Central memory CD8-positive, alpha-beta T cell (primary cell): ENCODE data around the gene RAB41.
A peak's percentile ranks its signal among the peaks of the same experiment; 100 is the strongest.
"Not testable (repeated sequence)": the region's sequence is repeated elsewhere in the genome, so short reads cannot be mapped to it uniquely, and the experiment has no call there.

ENCODE experiments used
- ATAC-seq: fragments of 150-1000 bp; cut with Tn5 transposase; replicated peaks from 2 replicates; pipeline ENCODE4 v1.10.0; 2022; ENCODE audit warnings: mild to moderate bottlenecking, moderate FRiP score, moderate number of reproducible peaks; ENCODE audit not compliant: poor library complexity, severe bottlenecking; ENCODE audit errors: extremely low read depth
- DNase-seq, 2 donors: peaks; one replicate each; pipeline ENCODE4 v3.0.0; 2021; ENCODE audit warnings: low spot score in 2 of 2
- H3K27ac Mint-ChIP-seq: one replicate; pipeline ENCODE4 v1.8.0; 2022; ENCODE audit warnings: low read depth, mild to moderate bottlenecking, moderate library complexity, mixed read lengths
- H3K27me3 Mint-ChIP-seq: one replicate; pipeline ENCODE4 v1.8.0; 2022; ENCODE audit warnings: mixed read lengths
- H3K36me3 Mint-ChIP-seq: one replicate; pipeline ENCODE4 v1.8.0; 2022; ENCODE audit warnings: mild to moderate bottlenecking, moderate library complexity, mixed read lengths; ENCODE audit not compliant: insufficient read depth
- H3K4me1 Mint-ChIP-seq: one replicate; pipeline ENCODE4 v1.8.0; 2022; ENCODE audit warnings: mixed read lengths
- H3K4me3 Mint-ChIP-seq: one replicate; pipeline ENCODE4 v1.8.0; 2022; ENCODE audit warnings: mild to moderate bottlenecking, moderate library complexity, mixed read lengths
- H3K9me3 Mint-ChIP-seq: one replicate; pipeline ENCODE4 v1.8.0; 2022; ENCODE audit warnings: mixed read lengths

RAB41 gene

DNA sequence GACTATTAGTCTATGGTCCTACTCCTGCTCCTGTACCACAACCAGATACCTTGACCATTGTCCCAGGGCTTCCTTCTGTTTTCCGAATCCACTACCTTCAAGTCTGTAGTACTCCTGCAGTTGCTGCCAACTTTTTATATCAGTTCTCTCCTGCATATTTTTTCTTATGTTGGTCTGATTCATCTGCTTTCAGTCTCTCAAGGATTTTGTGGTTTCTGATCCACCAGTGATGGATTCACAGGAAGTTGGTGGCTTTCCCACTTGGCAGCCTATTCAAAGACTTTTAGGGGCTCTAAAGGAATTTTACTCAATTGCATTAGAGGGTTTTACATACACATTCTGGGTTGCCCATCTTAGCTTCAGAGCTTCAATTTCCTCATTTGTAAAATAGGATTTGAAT lies 31.5 kb downstream of the RAB41 start:
- ATAC-seq (no peak), DNase-seq (no peak)
- Mint-ChIP-seq H3K9me3 (no peaks in the 10 kb centered on the region), H3K4me3 (no peak overlapping the region), H3K36me3 (no peaks in the 10 kb centered on the region), H3K27me3 (no peaks in the 10 kb centered on the region), H3K4me1 (no peaks in the 10 kb centered on the region), H3K27ac (peak overlapping the region; percentile 87)

DNA sequence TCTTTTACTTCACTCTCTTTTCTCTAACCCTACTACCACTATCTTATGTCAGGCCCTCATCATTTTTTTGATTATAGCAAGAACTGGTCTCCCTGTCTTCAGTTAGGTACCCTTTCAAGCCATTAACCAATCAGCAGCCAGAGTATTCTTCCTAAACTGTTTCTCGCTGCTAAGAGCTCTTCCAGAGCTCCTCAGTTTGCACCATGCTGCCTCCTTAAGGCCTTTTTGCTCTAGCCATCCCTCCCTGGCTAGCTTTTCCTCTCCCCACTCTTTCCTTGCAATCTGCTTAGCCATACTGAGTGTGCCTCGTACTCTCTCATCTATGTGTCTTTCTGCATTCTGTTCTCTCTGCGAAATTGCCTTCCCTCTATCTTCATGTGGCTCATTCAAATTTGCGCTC lies 40.8 kb downstream of the RAB41 start:
- DNase-seq (no peak), ATAC-seq (no peak)
- Mint-ChIP-seq H3K4me1 (no peaks in the 10 kb centered on the region), H3K36me3 (no peaks in the 10 kb centered on the region), H3K4me3 (no peak overlapping the region), H3K27ac (no peak overlapping the region), H3K27me3 (no peaks in the 10 kb centered on the region), H3K9me3 (no peaks in the 10 kb centered on the region)

DNA sequence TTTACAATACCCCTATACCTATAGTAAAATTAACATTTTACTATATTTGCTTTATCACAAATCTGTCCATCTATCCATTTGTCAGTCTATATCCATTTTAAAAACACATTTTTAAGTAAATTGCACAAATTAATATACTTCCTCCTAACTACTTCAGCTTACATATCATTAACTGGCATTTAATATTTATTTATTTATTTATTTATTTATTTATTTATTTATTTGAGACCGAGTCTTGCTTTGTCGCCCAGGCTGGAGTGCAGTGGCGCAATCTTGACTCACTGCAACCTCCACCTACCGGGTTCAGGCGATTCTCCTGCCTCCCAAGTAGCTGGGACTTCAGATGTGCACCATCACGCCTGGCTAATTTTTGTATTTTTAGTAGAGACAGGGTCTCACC lies 41.7 kb downstream of the RAB41 start:
- H3K27ac Mint-ChIP-seq, H3K9me3 Mint-ChIP-seq, ATAC-seq, DNase-seq, H3K27me3 Mint-ChIP-seq, H3K4me3 Mint-ChIP-seq, H3K36me3 Mint-ChIP-seq, H3K4me1 Mint-ChIP-seq: not testable (repeated sequence)

DNA sequence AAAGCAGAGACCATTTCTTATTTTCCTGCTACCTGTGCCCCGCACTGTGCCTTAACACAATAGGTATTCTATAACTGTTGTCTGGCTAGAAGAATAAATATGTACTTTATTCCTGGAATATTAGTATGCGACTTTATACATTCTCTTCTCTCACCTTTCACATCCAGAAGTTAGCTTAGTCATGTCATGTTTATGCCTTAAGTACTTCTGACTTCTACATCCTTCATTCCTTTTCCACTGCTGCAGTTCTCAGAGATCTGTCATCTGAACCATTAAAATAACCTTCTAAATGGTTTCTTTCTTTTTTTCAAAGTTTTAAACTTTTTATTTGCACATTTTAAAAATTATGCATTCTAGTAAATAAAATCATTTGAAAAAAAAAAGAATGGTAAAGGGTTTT lies 42.4 kb downstream of the RAB41 start:
- no peak for ATAC-seq
- H3K4me1 Mint-ChIP-seq = no peaks in the 10 kb centered on the region

DNA sequence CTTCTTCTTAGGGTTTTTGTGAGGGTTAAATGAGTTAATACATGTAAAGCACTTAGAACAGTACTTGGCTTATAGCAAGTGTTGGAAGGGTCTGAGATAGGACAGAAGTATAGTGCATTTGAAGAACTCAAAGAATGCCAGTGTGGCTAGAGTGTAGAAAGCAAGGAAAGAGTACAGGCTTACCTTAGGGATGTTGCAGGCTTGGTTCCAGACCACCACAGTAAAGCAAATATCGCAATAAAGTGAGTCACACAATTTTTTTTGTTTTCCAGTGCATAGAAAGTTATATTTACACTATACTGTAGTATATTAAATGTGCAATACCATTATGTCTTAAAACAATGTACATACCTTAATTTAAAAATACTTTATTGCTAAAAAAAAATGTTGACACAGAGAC lies 49.2 kb downstream of the RAB41 start:
- DNase-seq (no peak), ATAC-seq (no peak)
- no peaks in the 10 kb centered on the region for H3K4me1 Mint-ChIP-seq
- H3K9me3 Mint-ChIP-seq = no peaks in the 10 kb centered on the region
- H3K27ac Mint-ChIP-seq = no peak overlapping the region
- no peaks in the 10 kb centered on the region for H3K36me3 Mint-ChIP-seq
- no peaks in the 10 kb centered on the region for H3K27me3 Mint-ChIP-seq
- H3K4me3 Mint-ChIP-seq = no peak overlapping the region

More for the DNA sequence above, 42.4 kb downstream of the RAB41 start:
- H3K27me3 Mint-ChIP-seq = no peaks in the 10 kb centered on the region
- DNase-seq = no peak
- no peak overlapping the region for H3K4me3 Mint-ChIP-seq
- no peaks in the 10 kb centered on the region for H3K9me3 Mint-ChIP-seq
- H3K36me3 Mint-ChIP-seq = no peaks in the 10 kb centered on the region
- H3K27ac Mint-ChIP-seq = no peak overlapping the region

DNA sequence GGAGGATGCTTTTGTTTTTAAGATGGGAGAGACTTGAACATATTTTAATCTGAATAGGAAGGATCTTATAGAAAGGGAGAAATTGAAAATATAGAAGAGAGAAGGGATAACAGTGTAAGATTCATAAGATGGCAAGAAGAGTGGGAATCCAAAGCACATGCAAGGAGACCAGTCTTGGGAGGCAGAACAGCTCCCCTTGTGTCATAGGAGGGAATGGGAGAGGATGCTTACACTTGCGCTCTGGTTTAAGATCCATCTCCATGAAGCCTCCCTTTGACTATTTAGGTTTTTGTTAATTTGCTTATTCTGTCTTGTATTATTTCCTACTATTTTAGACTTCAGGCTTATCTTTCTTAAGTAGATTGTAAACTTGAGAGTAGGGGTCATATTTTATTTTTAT lies 50.6 kb downstream of the RAB41 start:
- no peak for DNase-seq
- ATAC-seq = no peak
- H3K27me3 Mint-ChIP-seq = no peaks in the 10 kb centered on the region
- H3K4me3 Mint-ChIP-seq = no peak overlapping the region
- no peaks in the 10 kb centered on the region for H3K9me3 Mint-ChIP-seq
- no peak overlapping the region for H3K27ac Mint-ChIP-seq
- no peaks in the 10 kb centered on the region for H3K4me1 Mint-ChIP-seq
- no peaks in the 10 kb centered on the region for H3K36me3 Mint-ChIP-seq
